ENCODE results near the gene KCTD17. TPM values are rescaled to one million over a fixed set of nuclear protein-coding genes. Genes with fewer than 3 reads are reported as not detected.
A peak's percentile ranks its signal among the peaks of the same experiment; 100 is the strongest.

The KCTD17 gene
- polyA plus RNA-seq, 6 donors from 2014 or later, result 6.7 to 15.6 (median 9.5) TPM

- Mint-ChIP-seq H3K9me3 (no peaks in the 10 kb centered on the region), H3K27ac (peak overlapping the region in 1 of 6 donors; percentile 29), H3K36me3 (no peaks in the 10 kb centered on the region), H3K27me3 (peaks cover 0 to 1% (median under 1%) of the 10 kb centered on the region in 3 donors), H3K4me3 (peak overlapping the region in 1 of 8 donors; percentile 5), H3K4me1 (peaks cover 3 to 14% (median 3%) of the 10 kb centered on the region in 3 donors)
- DNase-seq (no peak), ATAC-seq (ENCODE audit: low read depth in 2 of 2) (no peak)
Measured at GRCh38 chr22:37014835-37015586, 36.5 kb upstream of the KCTD17 start.

GRCh38 chr22:37015587-37015878 is 36.0 kb upstream of the KCTD17 start:
- Mint-ChIP-seq H3K27me3 (no peaks in the 10 kb centered on the region), H3K4me3 (no peak overlapping the region), H3K36me3 (no peaks in the 10 kb centered on the region), H3K9me3 (no peaks in the 10 kb centered on the region), H3K27ac (peak overlapping the region in 1 of 6 donors; percentile 21), H3K4me1 (peaks cover 6 to 17% (median 8%) of the 10 kb centered on the region in 3 donors)
- DNase-seq (no peak), ATAC-seq (ENCODE audit: low read depth in 2 of 2) (no peak)

- no peak for DNase-seq
- Mint-ChIP-seq H3K9me3 (no peaks in the 10 kb centered on the region), H3K27ac (no peak overlapping the region), H3K36me3 (no peaks in the 10 kb centered on the region), H3K4me3 (peak overlapping the region in 4 of 8 donors; percentile 16 to 81 (median 54)), H3K4me1 (peaks cover 9 to 17% (median 14%) of the 10 kb centered on the region in 3 donors), H3K27me3 (no peaks in the 10 kb centered on the region)
- ATAC-seq (ENCODE audit: low read depth in 2 of 2), result no peak
Measured at GRCh38 chr22:37016134-37016910, 35.2 kb upstream of the KCTD17 start.

GRCh38 chr22:37017356-37017755 is 34.2 kb upstream of the KCTD17 start:
- peaks cover 17 to 27% (median 23%) of the 10 kb centered on the region in 3 donors for H3K4me1 Mint-ChIP-seq
- ATAC-seq (ENCODE audit: low read depth in 2 of 2), result no peak
- H3K27ac Mint-ChIP-seq, result no peak overlapping the region
- no peaks in the 10 kb centered on the region for H3K36me3 Mint-ChIP-seq
- peak overlapping the region in 4 of 8 donors; percentile 9 to 84 (median 66) for H3K4me3 Mint-ChIP-seq
- DNase-seq, result no peak
- no peaks in the 10 kb centered on the region for H3K27me3 Mint-ChIP-seq
- no peaks in the 10 kb centered on the region for H3K9me3 Mint-ChIP-seq

- Mint-ChIP-seq H3K36me3 (no peaks in the 10 kb centered on the region), H3K27me3 (no peaks in the 10 kb centered on the region), H3K4me1 (peaks cover 17 to 28% (median 24%) of the 10 kb centered on the region in 3 donors), H3K27ac (peak overlapping the region in 1 of 6 donors; percentile 56), H3K9me3 (no peaks in the 10 kb centered on the region), H3K4me3 (peak overlapping the region; percentile 79 to 91 (median 82))
- no peak for ATAC-seq (ENCODE audit: low read depth in 2 of 2)
- no peak for DNase-seq
Measured at GRCh38 chr22:37018086-37018814, 33.3 kb upstream of the KCTD17 start.

GRCh38 chr22:37018815-37019308 is 32.7 kb upstream of the KCTD17 start:
- peak overlapping the region in 1 of 6 donors; percentile 56 for H3K27ac Mint-ChIP-seq
- no peaks in the 10 kb centered on the region for H3K27me3 Mint-ChIP-seq
- DNase-seq (no peak), ATAC-seq (ENCODE audit: low read depth in 2 of 2) (peak; percentile 4 to 10)
- H3K4me3 Mint-ChIP-seq, result peak overlapping the region; percentile 79 to 91 (median 82)
- H3K36me3 Mint-ChIP-seq, result no peaks in the 10 kb centered on the region
- no peaks in the 10 kb centered on the region for H3K9me3 Mint-ChIP-seq
- H3K4me1 Mint-ChIP-seq, result peaks cover 17 to 28% (median 24%) of the 10 kb centered on the region in 3 donors

GRCh38 chr22:37019309-37020191 is 32.0 kb upstream of the KCTD17 start, which contains the start of the genes MPST and TST:
TSS of gene MPST (plus strand) at chr22:37019742. CDS start at chr22:37019837, 95 bp downstream.
TSS of gene TST (minus strand) at chr22:37019447. CDS start at chr22:37018732, 715 bp downstream.
- Mint-ChIP-seq H3K36me3 (no peaks in the 10 kb centered on the region), H3K9me3 (no peaks in the 10 kb centered on the region), H3K4me1 (peaks cover 17 to 28% (median 24%) of the 10 kb centered on the region in 3 donors), H3K27me3 (no peaks in the 10 kb centered on the region), H3K27ac (peak within 1 kb of the TSS in 5 of 6 donors; percentile 56 to 86 (median 71)), H3K4me3 (peak within 1 kb of the TSS; percentile 84 to 96 (median 88))
- ATAC-seq (ENCODE audit: low read depth in 2 of 2), result peak; percentile 78 to 81
- peak; percentile 33 for DNase-seq

GRCh38 chr22:37020192-37020479 is 31.4 kb upstream of the KCTD17 start:
- no peaks in the 10 kb centered on the region for H3K27me3 Mint-ChIP-seq
- H3K4me3 Mint-ChIP-seq, result peak overlapping the region; percentile 84 to 96 (median 88)
- no peaks in the 10 kb centered on the region for H3K9me3 Mint-ChIP-seq
- peak overlapping the region in 1 of 6 donors; percentile 71 for H3K27ac Mint-ChIP-seq
- H3K36me3 Mint-ChIP-seq, result no peaks in the 10 kb centered on the region
- ATAC-seq (ENCODE audit: low read depth in 2 of 2) (no peak), DNase-seq (no peak)
- peaks cover 17 to 32% (median 24%) of the 10 kb centered on the region in 3 donors for H3K4me1 Mint-ChIP-seq

- no peaks in the 10 kb centered on the region for H3K36me3 Mint-ChIP-seq
- DNase-seq (no peak), ATAC-seq (ENCODE audit: low read depth in 2 of 2) (no peak)
- no peaks in the 10 kb centered on the region for H3K9me3 Mint-ChIP-seq
- H3K4me3 Mint-ChIP-seq, result peak overlapping the region in 3 of 8 donors; percentile 84 to 88 (median 87)
- no peak overlapping the region for H3K27ac Mint-ChIP-seq
- H3K27me3 Mint-ChIP-seq, result no peaks in the 10 kb centered on the region
- H3K4me1 Mint-ChIP-seq, result peaks cover 17 to 28% (median 24%) of the 10 kb centered on the region in 3 donors
Measured at GRCh38 chr22:37021041-37021440, 30.5 kb upstream of the KCTD17 start.

- peak overlapping the region in 3 of 6 donors; percentile 50 to 69 (median 65) for H3K27ac Mint-ChIP-seq
- ATAC-seq (ENCODE audit: low read depth in 2 of 2) (peak; percentile 55 to 57), DNase-seq (peak; percentile 37)
- no peaks in the 10 kb centered on the region for H3K9me3 Mint-ChIP-seq
- no peaks in the 10 kb centered on the region for H3K27me3 Mint-ChIP-seq
- no peaks in the 10 kb centered on the region for H3K36me3 Mint-ChIP-seq
- peaks cover 17 to 28% (median 24%) of the 10 kb centered on the region in 3 donors for H3K4me1 Mint-ChIP-seq
- H3K4me3 Mint-ChIP-seq, result peak overlapping the region; percentile 44 to 87 (median 76)
Measured at GRCh38 chr22:37021710-37022482, 29.6 kb upstream of the KCTD17 start.

GRCh38 chr22:37022483-37023337 is 28.8 kb upstream of the KCTD17 start:
- ATAC-seq (ENCODE audit: low read depth in 2 of 2), result no peak
- Mint-ChIP-seq H3K4me1 (peaks cover 17 to 28% (median 24%) of the 10 kb centered on the region in 3 donors), H3K36me3 (no peaks in the 10 kb centered on the region), H3K27me3 (no peaks in the 10 kb centered on the region), H3K9me3 (no peaks in the 10 kb centered on the region), H3K4me3 (peak overlapping the region in 1 of 8 donors; percentile 22), H3K27ac (no peak overlapping the region)
- DNase-seq, result no peak

Data from naive B cell (primary cell).